Pancreas (tissue), 10 donors: Measurements from ENCODE around the gene IRAK1. TPM values are rescaled to one million over a fixed set of nuclear protein-coding genes. Genes with fewer than 3 reads are reported as not detected.
"Not testable (repeated sequence)": the region's sequence is repeated elsewhere in the genome, so short reads cannot be mapped to it uniquely, and the experiment has no call there.

Experiments
- ATAC-seq, 4 donors: fragments of 200-7000 bp; cut with Tn5 transposase; one replicate each; pipeline versions ENCODE4 v1.8.0 to v1.9.1; 2020; ENCODE audit warnings: mild to moderate bottlenecking in 4 of 4, moderate library complexity in 4 of 4
- DNase-seq, 6 donors: peaks; one replicate each; pipeline ENCODE4 v3.0.0-alpha.2; 2020
- FAIRE-seq: peaks from 2 replicates; lab custom pipeline; 2012; peaks lifted over from hg19 to GRCh38; lab: Jason Lieb, UNC
- H3K27ac ChIP-seq, 4 donors: fragments of 200-600 bp; sonication (generic); 1 replicate in 3 of 4; 2 replicates in 1 of 4; pipeline versions ENCODE4 v1.5.0 to v1.8.0; 2020
- H3K27me3 ChIP-seq, 4 donors: fragments of 200-600 bp; one replicate each; pipeline ENCODE4 v1.8.0; 2021
- H3K36me3 ChIP-seq, 3 donors: fragments of 200-600 bp; sonication (generic) in 1 of 3; one replicate each; pipeline versions ENCODE4 v1.5.0 to v1.8.0; 2020 to 2021
- H3K4me1 ChIP-seq, 3 donors: fragments of 200-600 bp; one replicate each; pipeline ENCODE4 v1.8.0; 2021
- H3K4me3 ChIP-seq, 4 donors: fragments of 200-600 bp; sonication (generic) in 2 of 4; one replicate each; pipeline versions ENCODE4 v1.5.0 to v1.8.0; 2020 to 2021
- H3K9me3 ChIP-seq, 4 donors: fragments of 200-600 bp; one replicate each; pipeline ENCODE4 v1.8.0; 2021
- CTCF ChIP-seq, 4 donors: fragments of 200-600 bp; sonication (generic) in 3 of 4; IDR thresholded peaks; one replicate each; pipeline versions ENCODE4 v1.5.0 to v1.8.0; 2021; ENCODE audit warnings: antibody characterized with exemption in 4 of 4
- WGBS, 2 donors: extraction: QIAGEN DNeasy Blood & Tissue Kit; methylation state at CpG; one replicate each; pipeline ENCODE4 v1.1.7; 2013; 5-methylcytosine and 5-hydroxymethylcytosine counted together
- intact Hi-C, 3 donors: fragments of 100-400 bp; cut with DNase I; formaldehyde crosslinking; loops; one replicate each; pipeline versions ENCODE4 v1.11.1 to v1.14.2; 2022
- polyA plus RNA-seq, 2 donors: library from polyadenylated mRNA; stranded (reverse); fragments of 200-250 nt; gene quantifications; one replicate each; pipeline ENCODE4 v1.2.3, GENCODE V29; 2013
- total RNA-seq, 6 donors: library from RNA; stranded (reverse); fragmentation: NEBNext Ultra II Directional in 4 of 6; extraction: Animal tissue kit (Norgen Biotek cat#: 25700) in 4 of 6; gene quantifications; one replicate each; pipeline versions ENCODE4 v1.2.1 to v1.2.4, GENCODE V29; 2021 to 2023
- donor health status: healthy with polysubstance abuse.
- donor health status: DM: no; HTN: no; CAD: no; lungs with moderate emphysema.
- donor health status: DM: no; HTN: no; CAD: no.
- donor health status: control.
- donor health status: control.
- donor health status: Bipolar disorder and iron deficiency.
- donor health status: DM: yes; HTN: yes; CAD: no.
- donor health status: DM: no; HTN: no; CAD: no.
- donor health status: DM: no; HTN: no; CAD: no.
- donor health status: DM: yes; HTN: yes; CAD: no.

Gene IRAK1
- total and polyA plus RNA-seq, 8 donors = 35.8 to 103 (median 60.4) TPM

- Histone ChIP-seq H3K27me3 (peaks cover 0 to 20% (median 0%) of the 10 kb centered on the region in 4 donors), H3K36me3 (no peaks in the 10 kb centered on the region), H3K4me1 (no peaks in the 10 kb centered on the region), H3K9me3 (no peaks in the 10 kb centered on the region), H3K27ac (no peak overlapping the region), H3K4me3 (no peak overlapping the region)
- ATAC-seq (no peak), DNase-seq (no peak), FAIRE-seq (no peak)
- WGBS, 2 donors = 97 to 98% methylated on average over 8 of the region's 8 CpGs
- no peak for TF ChIP-seq CTCF (IDR thresholded peaks at IDR 0.05)
- intact Hi-C loops = no loop called here
These were observed 24.2 kb downstream of the IRAK1 start for GRCh38 chrX:153995504-153995903.

- H3K27me3 ChIP-seq = peaks cover 0 to 20% (median 0%) of the 10 kb centered on the region in 4 donors
- intact Hi-C loops, H3K27ac ChIP-seq, H3K4me3 ChIP-seq, H3K9me3 ChIP-seq, ATAC-seq, FAIRE-seq, DNase-seq, H3K36me3 ChIP-seq, H3K4me1 ChIP-seq: not testable (repeated sequence)
- 68 to 78% methylated on average over 2 to 4 of the region's 5 CpGs for WGBS, 2 donors
These were observed 25.3 kb downstream of the IRAK1 start for GRCh38 chrX:153994398-153994797.

GRCh38 chrX:153993978-153994377, 25.7 kb downstream of the IRAK1 start:
- peaks cover 0 to 20% (median 0%) of the 10 kb centered on the region in 4 donors for H3K27me3 ChIP-seq
- TF ChIP-seq CTCF (IDR thresholded peaks at IDR 0.05) = no peak
- intact Hi-C loops = no loop called here

GRCh38 chrX:153993079-153993478, 26.6 kb downstream of the IRAK1 start:
- ATAC-seq = no peak
- no peak for FAIRE-seq

More at GRCh38 chrX:153993978-153994377, 25.7 kb downstream of the IRAK1 start:
- no peak for DNase-seq
- FAIRE-seq = no peak
- no peak for ATAC-seq
- Histone ChIP-seq H3K36me3 (no peaks in the 10 kb centered on the region), H3K9me3 (no peaks in the 10 kb centered on the region), H3K4me1 (no peaks in the 10 kb centered on the region), H3K4me3 (no peak overlapping the region), H3K27ac (no peak overlapping the region)
- 86 to 92% methylated on average over 10 of the region's 10 CpGs for WGBS, 2 donors

GRCh38 chrX:153992180-153992579, 27.5 kb downstream of the IRAK1 start:
- 87 to 91% methylated on average over 8 of the region's 8 CpGs for WGBS, 2 donors
- TF ChIP-seq CTCF (IDR thresholded peaks at IDR 0.05) = no peak
- no peak for ATAC-seq

More at GRCh38 chrX:153993079-153993478, 26.6 kb downstream of the IRAK1 start:
- Histone ChIP-seq H3K4me1 (no peaks in the 10 kb centered on the region), H3K9me3 (no peaks in the 10 kb centered on the region), H3K27ac (no peak overlapping the region), H3K36me3 (no peaks in the 10 kb centered on the region), H3K27me3 (peaks cover 0 to 20% (median 0%) of the 10 kb centered on the region in 4 donors), H3K4me3 (no peak overlapping the region)
- TF ChIP-seq CTCF (IDR thresholded peaks at IDR 0.05) = no peak
- intact Hi-C loops = no loop called here
- WGBS, 2 donors = 84 to 90% methylated on average over 12 of the region's 12 CpGs
- no peak for DNase-seq

More at GRCh38 chrX:153992180-153992579, 27.5 kb downstream of the IRAK1 start:
- Histone ChIP-seq H3K27me3 (peaks cover 0 to 17% (median 0%) of the 10 kb centered on the region in 4 donors), H3K4me3 (no peak overlapping the region), H3K9me3 (no peaks in the 10 kb centered on the region), H3K36me3 (no peaks in the 10 kb centered on the region), H3K27ac (no peak overlapping the region), H3K4me1 (no peaks in the 10 kb centered on the region)
- intact Hi-C loops = no loop called here
- FAIRE-seq (no peak), DNase-seq (no peak)
